Subcutaneous adipose tissue (tissue), 4 donors: ENCODE measurements around the gene M1AP. TPM values are rescaled to one million over a fixed set of nuclear protein-coding genes. Genes with fewer than 3 reads are reported as not detected.

Source experiments
- CTCF ChIP-seq: fragments of 450-650 bp; IDR thresholded peaks from one replicate; pipeline ENCODE4 v1.5.1; 2016; ENCODE audit warnings: low read depth, mild to moderate bottlenecking, control low read depth, antibody characterized with exemption, moderate library complexity
- total RNA-seq, 4 donors: library from RNA; depleted of rRNA; stranded (reverse); fragments of >200 nt; gene quantifications; one replicate each; pipeline ENCODE4 v1.1.0, GENCODE V29; 2016

Gene M1AP
- total RNA-seq, 4 donors from 2014 or later = 0.33 to 3.9 (median 2.0) TPM

DNA sequence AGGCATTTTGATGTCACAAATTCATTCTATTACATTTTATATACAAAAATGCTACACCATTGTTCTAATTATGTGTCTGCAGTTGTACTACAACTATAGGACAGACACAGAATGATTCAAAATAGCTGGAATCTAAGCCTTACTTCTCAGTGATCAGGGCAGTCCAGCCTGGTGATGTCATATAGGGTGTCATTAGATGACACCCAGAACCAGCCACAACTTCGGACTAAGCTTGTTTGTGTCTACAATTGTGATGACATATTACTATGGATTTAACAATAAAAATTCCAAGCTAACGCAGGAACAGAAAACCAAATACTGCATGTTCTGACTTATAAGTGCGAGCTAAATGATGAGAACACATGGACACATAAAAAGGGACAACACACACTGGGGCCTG is 31.0 kb downstream of the M1AP start:
- no peak for TF ChIP-seq CTCF

DNA sequence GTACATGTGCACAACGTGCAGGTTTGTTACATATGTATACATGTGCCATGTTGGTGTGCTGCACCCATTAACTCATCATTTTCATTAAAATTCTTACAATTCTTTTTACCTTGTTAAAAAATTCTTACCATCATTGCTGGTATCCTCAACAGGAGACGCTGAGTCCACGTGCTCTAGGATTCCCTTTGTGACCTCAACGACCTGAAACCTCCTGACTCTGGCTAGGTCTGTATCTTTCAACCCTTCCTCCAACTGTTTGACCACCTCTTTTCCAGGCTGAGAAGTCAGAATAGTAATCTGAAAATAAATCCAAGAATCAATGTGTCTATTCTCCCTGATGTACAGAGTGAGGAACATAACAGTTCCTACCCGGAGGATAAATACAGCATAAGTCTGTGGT is 41.2 kb downstream of the M1AP start:
- no peak for TF ChIP-seq CTCF

DNA sequence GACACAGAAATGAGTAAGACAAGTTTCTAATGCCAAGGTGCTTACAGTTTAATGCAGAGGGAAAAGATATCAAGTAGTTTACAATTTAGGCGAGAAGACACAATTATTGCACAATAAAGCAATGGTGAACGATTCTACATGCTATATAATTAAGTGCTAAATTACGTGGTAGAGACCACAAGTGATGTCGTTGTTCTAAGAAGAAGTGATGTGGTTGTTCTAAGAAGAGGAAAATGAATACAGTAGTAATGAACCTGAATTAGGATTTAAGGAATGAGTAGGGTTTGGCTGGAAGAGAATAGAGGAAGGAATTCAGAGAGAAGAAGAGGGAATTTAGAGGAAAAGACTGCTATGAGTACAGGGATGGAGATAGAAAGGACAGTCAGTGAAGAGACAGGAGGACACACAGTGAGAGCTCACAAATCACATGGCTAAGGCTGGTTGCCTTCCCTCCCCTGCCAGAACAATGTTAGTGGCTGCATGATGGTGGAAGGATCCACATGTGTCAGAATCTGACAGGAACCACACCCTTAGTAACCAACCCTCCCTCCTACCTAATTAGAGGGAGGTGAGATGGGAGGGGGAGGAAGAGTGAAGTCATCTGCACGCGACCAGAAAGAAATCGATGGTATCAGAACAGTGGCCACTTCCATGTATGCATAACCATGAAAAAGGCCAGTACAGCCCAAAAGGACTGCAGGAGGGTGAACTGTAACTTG is 44.7 kb downstream of the M1AP start:
- no peak for TF ChIP-seq CTCF

- no peak for TF ChIP-seq CTCF
Observed at GRCh38 chr2:74602586-74603281, 45.4 kb downstream of the M1AP start.

DNA sequence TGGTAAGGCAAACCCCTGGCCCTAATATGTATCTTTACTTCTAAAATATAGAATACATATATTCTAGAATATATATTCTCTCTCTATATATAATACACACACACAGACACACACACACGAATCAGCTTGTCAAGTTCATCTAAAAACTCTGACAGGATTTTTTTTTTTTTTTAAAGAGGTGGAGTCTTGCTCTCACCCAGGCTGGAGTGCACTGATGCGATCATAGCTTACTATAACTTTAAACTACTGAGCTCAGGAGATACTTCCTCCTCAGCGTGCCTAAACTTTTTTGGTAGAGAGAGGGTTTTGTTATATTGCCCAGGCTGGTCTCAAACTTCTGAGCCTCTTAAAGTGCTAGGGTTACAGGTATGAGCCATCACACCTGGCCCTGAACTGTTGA is 48.5 kb downstream of the M1AP start:
- TF ChIP-seq CTCF = no peak

DNA sequence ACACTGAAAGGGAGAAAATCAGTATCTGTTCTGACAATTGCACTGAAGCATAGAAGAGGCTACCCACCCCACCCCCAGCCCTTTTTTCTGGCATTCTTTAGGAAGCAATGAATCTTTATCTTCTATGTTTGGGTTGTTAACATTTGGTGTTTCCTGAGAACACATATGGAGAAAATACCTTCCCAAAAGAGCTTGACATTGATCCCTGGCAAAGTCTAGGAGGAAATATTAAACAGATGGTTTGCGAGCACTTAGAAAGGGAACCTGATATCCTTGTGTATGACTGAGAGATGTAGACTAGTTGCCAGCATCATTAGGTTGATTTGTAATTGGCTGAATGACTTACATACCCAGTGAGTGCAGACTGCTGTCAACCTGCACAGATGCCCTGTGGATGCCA is 50.7 kb downstream of the M1AP start:
- no peak for TF ChIP-seq CTCF

- TF ChIP-seq CTCF = no peak
Observed at GRCh38 chr2:74596584-74596983, 51.5 kb downstream of the M1AP start.
